SK-N-SH treated with all-trans-retinoic acid at 6 μM for 48 hours (cell line): ENCODE results near the gene ANLN.

Experiments used
- ATAC-seq: fragments of 200-7000 bp; cut with Tn5 transposase; 3 replicates; pipeline ENCODE4 v1.9.1; 2020; ENCODE audit warnings: mild to moderate bottlenecking, moderate library complexity
- ARNTL ChIP-seq: fragments of 450-650 bp; formaldehyde crosslinking; IDR thresholded peaks from 2 replicates; pipeline ENCODE4 v1.5.0; 2020; ENCODE audit warnings: low read depth, mild to moderate bottlenecking, moderate library complexity, borderline replicate concordance
- CSDC2 ChIP-seq: fragments of 250-450 bp; sonication (Bioruptor Pico); IDR thresholded peaks from 2 replicates; pipeline ENCODE4 v1.5.0; 2020; ENCODE audit warnings: mild to moderate bottlenecking, moderate library complexity
- ESRRG ChIP-seq: fragments of 250-450 bp; sonication (Bioruptor Pico); IDR thresholded peaks from 2 replicates; pipeline ENCODE4 v1.6.1; 2021; ENCODE audit warnings: mild to moderate bottlenecking
- GLIS3 ChIP-seq: fragments of 250-450 bp; sonication (Bioruptor Pico); IDR thresholded peaks from 2 replicates; pipeline ENCODE4 v1.5.0; 2020; ENCODE audit warnings: mild to moderate bottlenecking, moderate library complexity
- ISL1 ChIP-seq: fragments of 250-450 bp; sonication (Bioruptor Pico); IDR thresholded peaks from 2 replicates; pipeline ENCODE4 v2.1.2; 2022; ENCODE audit warnings: mild to moderate bottlenecking, moderate library complexity
- OSR1 ChIP-seq: fragments of 250-450 bp; sonication (Bioruptor Pico); IDR thresholded peaks from 2 replicates; pipeline ENCODE4 v1.8.0; 2022; ENCODE audit warnings: moderate library complexity, mild to moderate bottlenecking, inconsistent platforms
- PPARA ChIP-seq: fragments of 250-450 bp; sonication (Bioruptor Pico); IDR thresholded peaks from 2 replicates; pipeline ENCODE4 v1.5.0; 2020; ENCODE audit warnings: mild to moderate bottlenecking, borderline replicate concordance
- RARB ChIP-seq: fragments of 250-450 bp; sonication (Bioruptor Pico); IDR thresholded peaks from 2 replicates; pipeline ENCODE4 v1.8.0; 2021; ENCODE audit warnings: mild to moderate bottlenecking, moderate library complexity
- SNAI2 ChIP-seq: fragments of 250-450 bp; sonication (Bioruptor Pico); IDR thresholded peaks from 2 replicates; pipeline ENCODE4 v1.5.0; 2020; ENCODE audit warnings: mild to moderate bottlenecking, moderate library complexity
- TCF4 ChIP-seq: fragments of 250-450 bp; sonication (Bioruptor Pico); IDR thresholded peaks from 2 replicates; pipeline ENCODE4 v1.8.0; 2021; ENCODE audit warnings: mild to moderate bottlenecking, moderate library complexity, borderline replicate concordance
- TOX ChIP-seq: fragments of 250-450 bp; sonication (Bioruptor Pico); IDR thresholded peaks from 2 replicates; pipeline ENCODE4 v1.8.0; 2021; ENCODE audit warnings: mild to moderate bottlenecking, moderate library complexity, borderline replicate concordance
- ZC3H10 ChIP-seq: fragments of 250-450 bp; sonication (Bioruptor Pico); IDR thresholded peaks from 2 replicates; pipeline ENCODE4 v1.5.1; 2021; ENCODE audit warnings: mild to moderate bottlenecking, moderate library complexity
- ZFP3 ChIP-seq: fragments of 250-450 bp; sonication (Bioruptor Pico); IDR thresholded peaks from 2 replicates; pipeline ENCODE4 v1.5.0; 2020; ENCODE audit warnings: mild to moderate bottlenecking, moderate library complexity
- ZFP30 ChIP-seq: fragments of 450-650 bp; formaldehyde crosslinking; IDR thresholded peaks from 2 replicates; pipeline ENCODE4 v1.5.0; 2022; ENCODE audit warnings: mild to moderate bottlenecking, moderate library complexity
- ZNF565 ChIP-seq: fragments of 450-650 bp; formaldehyde crosslinking; conservative IDR thresholded peaks from 2 replicates; pipeline ENCODE4 v1.5.0; 2020; ENCODE audit warnings: low read depth, mild to moderate bottlenecking, moderate library complexity
- ZNF70 ChIP-seq: fragments of 450-650 bp; formaldehyde crosslinking; IDR thresholded peaks from 2 replicates; pipeline ENCODE4 v1.5.0; 2020; ENCODE audit warnings: mild to moderate bottlenecking, moderate library complexity
- ZNF8 ChIP-seq: fragments of 450-650 bp; formaldehyde crosslinking; IDR thresholded peaks from 2 replicates; pipeline ENCODE4 v1.5.0; 2020; ENCODE audit warnings: mild to moderate bottlenecking, moderate library complexity
- TF ChIP-seq, protein P1 (sequence below): fragments of 250-450 bp; sonication (Bioruptor Pico); IDR thresholded peaks from 2 replicates; pipeline ENCODE4 v1.5.0; 2020; ENCODE audit warnings: mild to moderate bottlenecking, moderate library complexity
- TF ChIP-seq, protein P2 (sequence below): fragments of 250-450 bp; sonication (Bioruptor Pico); IDR thresholded peaks from 2 replicates; pipeline ENCODE4 v1.5.1; 2021; ENCODE audit warnings: mild to moderate bottlenecking, moderate library complexity
- TF ChIP-seq, protein P3 (sequence below): fragments of 250-450 bp; sonication (Bioruptor Pico); IDR thresholded peaks from 2 replicates; pipeline ENCODE4 v1.5.1; 2020; ENCODE audit warnings: low read depth, mild to moderate bottlenecking, moderate library complexity
- TF ChIP-seq, protein P4 (sequence below): fragments of 250-450 bp; sonication (Bioruptor Pico); IDR thresholded peaks from 2 replicates; pipeline ENCODE4 v1.8.0; 2020; ENCODE audit warnings: mild to moderate bottlenecking, moderate library complexity, borderline replicate concordance
- TF ChIP-seq, protein P5 (sequence below): fragments of 250-450 bp; sonication (Bioruptor Pico); IDR thresholded peaks from 2 replicates; pipeline ENCODE4 v1.8.0; 2021; ENCODE audit warnings: low read depth, mild to moderate bottlenecking, moderate library complexity, borderline replicate concordance

ANLN gene

DNA sequence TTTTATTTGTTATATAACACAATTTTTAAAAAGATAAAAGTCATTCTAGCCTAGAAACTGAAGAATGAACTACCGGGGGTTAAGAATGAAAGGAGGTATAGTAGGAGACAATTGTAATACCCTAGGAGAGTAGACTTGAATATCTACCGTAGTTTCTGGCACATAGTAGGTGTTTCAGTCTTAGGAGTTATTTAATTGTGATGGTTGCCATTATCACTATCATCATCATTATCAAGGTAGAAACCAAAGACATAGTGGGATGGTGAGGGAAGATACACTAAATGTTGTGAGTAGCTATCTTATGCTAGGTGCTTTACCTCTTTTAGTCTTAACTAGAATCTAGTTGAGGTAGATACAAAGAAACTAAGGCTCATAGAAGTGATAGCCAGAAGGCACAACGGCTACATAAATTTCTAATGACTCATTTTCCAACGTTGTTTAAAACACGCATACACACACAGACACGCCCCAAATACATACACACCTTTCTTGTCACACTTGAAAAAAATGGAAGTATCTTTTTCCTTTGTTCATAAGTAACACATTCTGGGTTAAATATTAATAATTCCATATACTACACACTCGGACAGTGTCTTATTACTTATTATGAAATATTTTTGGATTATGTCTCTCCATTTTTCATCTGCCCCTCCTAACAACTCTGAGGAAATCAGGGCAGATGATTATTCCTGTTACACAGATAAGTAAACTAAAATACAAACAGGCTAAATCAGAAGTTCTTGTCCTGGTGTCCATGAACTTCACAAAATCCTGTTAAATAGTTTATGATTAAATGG, 2.0 kb upstream of the ANLN start:
- no peak for ATAC-seq
- TF ChIP-seq CSDC2 (CRISPR knock-in tag) (no peak), TOX (CRISPR knock-in tag) (no peak)

DNA sequence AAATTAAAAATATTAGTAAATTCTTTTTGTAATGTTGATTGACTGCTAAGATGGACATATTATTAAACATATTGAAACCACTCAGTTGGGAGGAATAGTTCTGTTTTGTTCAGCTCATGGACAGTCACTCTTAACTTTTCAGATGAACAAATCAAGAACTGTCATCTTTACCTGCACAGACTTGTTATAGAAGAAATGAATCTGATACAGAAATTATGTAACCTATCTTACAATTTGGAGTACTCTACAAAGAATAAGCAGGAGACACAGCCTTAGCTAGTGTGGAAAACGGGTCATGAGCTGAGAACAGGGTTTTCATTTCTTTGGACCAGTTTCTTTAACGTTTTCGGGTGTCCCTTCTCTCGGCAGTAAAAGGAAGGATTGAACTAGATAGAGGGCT, 1.2 kb upstream of the ANLN start:
- no peak for ATAC-seq

DNA sequence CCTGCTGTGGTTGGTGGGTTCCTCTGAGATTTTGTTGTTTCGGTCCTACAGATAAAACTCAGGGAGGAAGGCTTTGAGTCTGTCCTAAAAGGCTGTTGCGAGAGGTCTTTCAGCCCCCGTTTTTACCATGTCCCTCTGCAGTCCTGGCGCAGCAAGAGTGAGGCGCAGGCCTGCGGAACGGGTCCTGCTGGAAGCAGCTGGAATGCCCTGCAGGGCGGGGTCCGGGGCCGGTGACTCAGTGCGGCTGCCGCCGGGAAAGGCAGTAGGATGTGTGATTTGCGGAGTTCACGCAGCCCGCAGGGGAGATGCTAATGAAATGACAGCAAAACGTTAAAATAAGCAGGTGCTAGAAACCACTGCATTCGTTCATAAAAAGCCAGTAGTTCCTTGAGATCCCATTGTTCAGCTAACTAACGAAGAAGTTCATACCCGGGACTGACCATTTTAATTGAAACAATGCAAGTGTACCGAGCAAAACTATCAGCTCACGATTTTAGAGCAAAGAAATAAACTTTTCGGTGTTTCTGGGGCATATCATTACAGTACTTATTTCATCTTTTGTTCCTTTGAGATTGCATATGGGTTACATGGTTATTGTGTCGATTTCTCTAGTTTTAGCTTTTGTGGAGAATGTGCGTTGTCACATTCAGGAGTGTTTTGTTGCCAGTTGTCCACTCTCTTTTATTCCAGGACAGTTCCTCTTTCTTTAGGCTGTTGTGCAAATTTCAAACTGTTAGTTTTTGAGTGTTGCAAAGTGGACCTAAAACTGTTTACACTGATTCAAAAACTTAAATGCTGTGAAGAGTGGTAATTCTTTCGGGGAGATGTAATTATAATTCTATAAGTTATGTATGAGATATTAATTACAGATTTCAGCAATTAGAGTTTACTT, 783 bp downstream of the ANLN start:
- peak; percentile 89 for ATAC-seq
- TF ChIP-seq GLIS3, result no peak
- TF ChIP-seq ZC3H10, result no peak
- TF ChIP-seq, protein P1, sequence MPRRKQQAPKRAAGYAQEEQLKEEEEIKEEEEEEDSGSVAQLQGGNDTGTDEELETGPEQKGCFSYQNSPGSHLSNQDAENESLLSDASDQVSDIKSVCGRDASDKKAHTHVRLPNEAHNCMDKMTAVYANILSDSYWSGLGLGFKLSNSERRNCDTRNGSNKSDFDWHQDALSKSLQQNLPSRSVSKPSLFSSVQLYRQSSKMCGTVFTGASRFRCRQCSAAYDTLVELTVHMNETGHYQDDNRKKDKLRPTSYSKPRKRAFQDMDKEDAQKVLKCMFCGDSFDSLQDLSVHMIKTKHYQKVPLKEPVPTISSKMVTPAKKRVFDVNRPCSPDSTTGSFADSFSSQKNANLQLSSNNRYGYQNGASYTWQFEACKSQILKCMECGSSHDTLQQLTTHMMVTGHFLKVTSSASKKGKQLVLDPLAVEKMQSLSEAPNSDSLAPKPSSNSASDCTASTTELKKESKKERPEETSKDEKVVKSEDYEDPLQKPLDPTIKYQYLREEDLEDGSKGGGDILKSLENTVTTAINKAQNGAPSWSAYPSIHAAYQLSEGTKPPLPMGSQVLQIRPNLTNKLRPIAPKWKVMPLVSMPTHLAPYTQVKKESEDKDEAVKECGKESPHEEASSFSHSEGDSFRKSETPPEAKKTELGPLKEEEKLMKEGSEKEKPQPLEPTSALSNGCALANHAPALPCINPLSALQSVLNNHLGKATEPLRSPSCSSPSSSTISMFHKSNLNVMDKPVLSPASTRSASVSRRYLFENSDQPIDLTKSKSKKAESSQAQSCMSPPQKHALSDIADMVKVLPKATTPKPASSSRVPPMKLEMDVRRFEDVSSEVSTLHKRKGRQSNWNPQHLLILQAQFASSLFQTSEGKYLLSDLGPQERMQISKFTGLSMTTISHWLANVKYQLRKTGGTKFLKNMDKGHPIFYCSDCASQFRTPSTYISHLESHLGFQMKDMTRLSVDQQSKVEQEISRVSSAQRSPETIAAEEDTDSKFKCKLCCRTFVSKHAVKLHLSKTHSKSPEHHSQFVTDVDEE (CRISPR knock-in tag), result peak; percentile 56
- TF ChIP-seq TOX (CRISPR knock-in tag), result no peak
- TF ChIP-seq ZFP30, result no peak
- no peak for TF ChIP-seq ZNF565
- TF ChIP-seq SNAI2 (CRISPR knock-in tag), result 0 out of 2 replicates have a peak, but pooled peaks have one; percentile 39
- no peak; the same call in 1 of the 2 replicates for TF ChIP-seq ESRRG (CRISPR knock-in tag)
- TF ChIP-seq, protein P2, sequence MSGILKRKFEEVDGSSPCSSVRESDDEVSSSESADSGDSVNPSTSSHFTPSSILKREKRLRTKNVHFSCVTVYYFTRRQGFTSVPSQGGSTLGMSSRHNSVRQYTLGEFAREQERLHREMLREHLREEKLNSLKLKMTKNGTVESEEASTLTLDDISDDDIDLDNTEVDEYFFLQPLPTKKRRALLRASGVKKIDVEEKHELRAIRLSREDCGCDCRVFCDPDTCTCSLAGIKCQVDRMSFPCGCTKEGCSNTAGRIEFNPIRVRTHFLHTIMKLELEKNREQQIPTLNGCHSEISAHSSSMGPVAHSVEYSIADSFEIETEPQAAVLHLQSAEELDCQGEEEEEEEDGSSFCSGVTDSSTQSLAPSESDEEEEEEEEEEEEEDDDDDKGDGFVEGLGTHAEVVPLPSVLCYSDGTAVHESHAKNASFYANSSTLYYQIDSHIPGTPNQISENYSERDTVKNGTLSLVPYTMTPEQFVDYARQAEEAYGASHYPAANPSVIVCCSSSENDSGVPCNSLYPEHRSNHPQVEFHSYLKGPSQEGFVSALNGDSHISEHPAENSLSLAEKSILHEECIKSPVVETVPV (CRISPR knock-in tag), result no peak
- TF ChIP-seq CSDC2 (CRISPR knock-in tag), result no peak
- no peak for TF ChIP-seq ISL1 (CRISPR knock-in tag)
- TF ChIP-seq, protein P3, sequence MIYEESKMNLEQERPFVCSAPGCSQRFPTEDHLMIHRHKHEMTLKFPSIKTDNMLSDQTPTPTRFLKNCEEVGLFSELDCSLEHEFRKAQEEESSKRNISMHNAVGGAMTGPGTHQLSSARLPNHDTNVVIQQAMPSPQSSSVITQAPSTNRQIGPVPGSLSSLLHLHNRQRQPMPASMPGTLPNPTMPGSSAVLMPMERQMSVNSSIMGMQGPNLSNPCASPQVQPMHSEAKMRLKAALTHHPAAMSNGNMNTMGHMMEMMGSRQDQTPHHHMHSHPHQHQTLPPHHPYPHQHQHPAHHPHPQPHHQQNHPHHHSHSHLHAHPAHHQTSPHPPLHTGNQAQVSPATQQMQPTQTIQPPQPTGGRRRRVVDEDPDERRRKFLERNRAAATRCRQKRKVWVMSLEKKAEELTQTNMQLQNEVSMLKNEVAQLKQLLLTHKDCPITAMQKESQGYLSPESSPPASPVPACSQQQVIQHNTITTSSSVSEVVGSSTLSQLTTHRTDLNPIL (CRISPR knock-in tag), result 0 out of 2 replicates have a peak, but pooled peaks have one; percentile 29
- no peak for TF ChIP-seq TCF4
- TF ChIP-seq ZFP3 (CRISPR knock-in tag), result no peak
- TF ChIP-seq, protein P4, sequence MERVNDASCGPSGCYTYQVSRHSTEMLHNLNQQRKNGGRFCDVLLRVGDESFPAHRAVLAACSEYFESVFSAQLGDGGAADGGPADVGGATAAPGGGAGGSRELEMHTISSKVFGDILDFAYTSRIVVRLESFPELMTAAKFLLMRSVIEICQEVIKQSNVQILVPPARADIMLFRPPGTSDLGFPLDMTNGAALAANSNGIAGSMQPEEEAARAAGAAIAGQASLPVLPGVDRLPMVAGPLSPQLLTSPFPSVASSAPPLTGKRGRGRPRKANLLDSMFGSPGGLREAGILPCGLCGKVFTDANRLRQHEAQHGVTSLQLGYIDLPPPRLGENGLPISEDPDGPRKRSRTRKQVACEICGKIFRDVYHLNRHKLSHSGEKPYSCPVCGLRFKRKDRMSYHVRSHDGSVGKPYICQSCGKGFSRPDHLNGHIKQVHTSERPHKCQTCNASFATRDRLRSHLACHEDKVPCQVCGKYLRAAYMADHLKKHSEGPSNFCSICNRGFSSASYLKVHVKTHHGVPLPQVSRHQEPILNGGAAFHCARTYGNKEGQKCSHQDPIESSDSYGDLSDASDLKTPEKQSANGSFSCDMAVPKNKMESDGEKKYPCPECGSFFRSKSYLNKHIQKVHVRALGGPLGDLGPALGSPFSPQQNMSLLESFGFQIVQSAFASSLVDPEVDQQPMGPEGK (CRISPR knock-in tag), result no peak

More for the DNA sequence above, 1.2 kb upstream of the ANLN start:
- TF ChIP-seq ZFP30 (no peak), SNAI2 (CRISPR knock-in tag) (no peak), ZFP3 (CRISPR knock-in tag) (no peak), ARNTL (CRISPR knock-in tag) (no peak), ZNF565 (no peak), ZNF8 (CRISPR knock-in tag) (no peak), ESRRG (CRISPR knock-in tag) (no peak), PPARA (CRISPR knock-in tag) (no peak), TCF4 (no peak), ZNF70 (no peak), CSDC2 (CRISPR knock-in tag) (no peak), OSR1 (CRISPR knock-in tag) (no peak), RARB (CRISPR knock-in tag) (no peak), ZC3H10 (no peak), ISL1 (CRISPR knock-in tag) (no peak)
- TF ChIP-seq, protein P3 (CRISPR knock-in tag), result no peak
- TF ChIP-seq, protein P5, sequence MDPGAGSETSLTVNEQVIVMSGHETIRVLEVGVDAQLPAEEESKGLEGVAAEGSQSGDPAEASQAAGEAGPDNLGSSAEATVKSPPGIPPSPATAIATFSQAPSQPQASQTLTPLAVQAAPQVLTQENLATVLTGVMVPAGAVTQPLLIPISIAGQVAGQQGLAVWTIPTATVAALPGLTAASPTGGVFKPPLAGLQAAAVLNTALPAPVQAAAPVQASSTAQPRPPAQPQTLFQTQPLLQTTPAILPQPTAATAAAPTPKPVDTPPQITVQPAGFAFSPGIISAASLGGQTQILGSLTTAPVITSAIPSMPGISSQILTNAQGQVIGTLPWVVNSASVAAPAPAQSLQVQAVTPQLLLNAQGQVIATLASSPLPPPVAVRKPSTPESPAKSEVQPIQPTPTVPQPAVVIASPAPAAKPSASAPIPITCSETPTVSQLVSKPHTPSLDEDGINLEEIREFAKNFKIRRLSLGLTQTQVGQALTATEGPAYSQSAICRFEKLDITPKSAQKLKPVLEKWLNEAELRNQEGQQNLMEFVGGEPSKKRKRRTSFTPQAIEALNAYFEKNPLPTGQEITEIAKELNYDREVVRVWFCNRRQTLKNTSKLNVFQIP (CRISPR knock-in tag), result no peak
- TF ChIP-seq, protein P2 (CRISPR knock-in tag), result no peak
